HFF-Myc (cell line): ENCODE results near the gene KIAA0930.
"Not testable (repeated sequence)": the region's sequence is repeated elsewhere in the genome, so short reads cannot be mapped to it uniquely, and the experiment has no call there.

Experiments
- DNase-seq: peaks from one replicate; pipeline ENCODE4 v3.0.0-alpha.2; 2011; ENCODE audit warnings: low read depth; ENCODE audit errors: extremely low read depth
- H3K4me3 ChIP-seq: replicated peaks from 2 replicates; pipeline ENCODE4 v1.5.1; 2011; ENCODE audit warnings: low read depth, mild to moderate bottlenecking, control low read depth, low read length
- TF ChIP-seq, protein P1 (sequence below): IDR thresholded peaks from 2 replicates; pipeline ENCODE4 v1.5.1; 2012; ENCODE audit warnings: mild to moderate bottlenecking, low read depth, low read length, control low read depth; ENCODE audit errors: missing control alignments

KIAA0930 gene

DNA sequence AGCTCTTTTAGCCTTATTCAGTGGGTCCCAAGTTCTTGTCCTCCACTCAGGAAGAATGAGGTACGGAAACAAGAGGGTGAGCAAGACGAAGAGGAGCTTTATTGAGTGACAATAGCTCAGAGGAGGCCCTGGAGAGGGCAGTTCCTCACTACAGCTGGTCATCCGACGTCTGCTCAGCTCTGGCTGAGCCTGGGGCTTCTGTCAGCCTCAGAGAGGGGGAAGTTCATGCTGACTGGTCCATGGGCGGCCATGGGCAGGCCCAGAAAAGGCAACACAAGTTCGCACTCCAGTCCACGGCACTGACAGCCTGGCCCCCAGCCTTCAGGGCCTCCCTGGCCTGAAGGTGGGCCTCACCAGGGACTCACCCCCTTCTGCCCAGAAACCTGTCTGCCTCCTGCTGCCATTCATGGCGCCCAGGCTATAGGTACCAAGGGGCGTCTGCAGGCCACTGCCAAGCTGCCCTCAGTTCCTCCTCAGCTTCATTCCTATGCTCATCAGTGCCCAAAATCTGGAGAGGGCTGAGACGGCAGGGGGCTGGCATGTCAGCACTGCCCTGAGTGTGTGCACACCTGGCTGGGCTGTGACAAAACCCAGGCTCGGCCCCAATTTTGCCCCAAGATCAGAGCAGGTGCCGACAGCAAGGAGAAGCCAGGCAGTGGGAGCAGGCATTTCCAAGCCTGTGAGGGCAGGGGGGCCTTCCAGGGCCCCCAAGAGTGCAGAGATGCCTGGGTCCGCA lies 21.7 kb upstream of the KIAA0930 start:
- no peak for DNase-seq
- TF ChIP-seq, protein P1, sequence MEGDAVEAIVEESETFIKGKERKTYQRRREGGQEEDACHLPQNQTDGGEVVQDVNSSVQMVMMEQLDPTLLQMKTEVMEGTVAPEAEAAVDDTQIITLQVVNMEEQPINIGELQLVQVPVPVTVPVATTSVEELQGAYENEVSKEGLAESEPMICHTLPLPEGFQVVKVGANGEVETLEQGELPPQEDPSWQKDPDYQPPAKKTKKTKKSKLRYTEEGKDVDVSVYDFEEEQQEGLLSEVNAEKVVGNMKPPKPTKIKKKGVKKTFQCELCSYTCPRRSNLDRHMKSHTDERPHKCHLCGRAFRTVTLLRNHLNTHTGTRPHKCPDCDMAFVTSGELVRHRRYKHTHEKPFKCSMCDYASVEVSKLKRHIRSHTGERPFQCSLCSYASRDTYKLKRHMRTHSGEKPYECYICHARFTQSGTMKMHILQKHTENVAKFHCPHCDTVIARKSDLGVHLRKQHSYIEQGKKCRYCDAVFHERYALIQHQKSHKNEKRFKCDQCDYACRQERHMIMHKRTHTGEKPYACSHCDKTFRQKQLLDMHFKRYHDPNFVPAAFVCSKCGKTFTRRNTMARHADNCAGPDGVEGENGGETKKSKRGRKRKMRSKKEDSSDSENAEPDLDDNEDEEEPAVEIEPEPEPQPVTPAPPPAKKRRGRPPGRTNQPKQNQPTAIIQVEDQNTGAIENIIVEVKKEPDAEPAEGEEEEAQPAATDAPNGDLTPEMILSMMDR: no peak
- H3K4me3 ChIP-seq: no peak overlapping the region

DNA sequence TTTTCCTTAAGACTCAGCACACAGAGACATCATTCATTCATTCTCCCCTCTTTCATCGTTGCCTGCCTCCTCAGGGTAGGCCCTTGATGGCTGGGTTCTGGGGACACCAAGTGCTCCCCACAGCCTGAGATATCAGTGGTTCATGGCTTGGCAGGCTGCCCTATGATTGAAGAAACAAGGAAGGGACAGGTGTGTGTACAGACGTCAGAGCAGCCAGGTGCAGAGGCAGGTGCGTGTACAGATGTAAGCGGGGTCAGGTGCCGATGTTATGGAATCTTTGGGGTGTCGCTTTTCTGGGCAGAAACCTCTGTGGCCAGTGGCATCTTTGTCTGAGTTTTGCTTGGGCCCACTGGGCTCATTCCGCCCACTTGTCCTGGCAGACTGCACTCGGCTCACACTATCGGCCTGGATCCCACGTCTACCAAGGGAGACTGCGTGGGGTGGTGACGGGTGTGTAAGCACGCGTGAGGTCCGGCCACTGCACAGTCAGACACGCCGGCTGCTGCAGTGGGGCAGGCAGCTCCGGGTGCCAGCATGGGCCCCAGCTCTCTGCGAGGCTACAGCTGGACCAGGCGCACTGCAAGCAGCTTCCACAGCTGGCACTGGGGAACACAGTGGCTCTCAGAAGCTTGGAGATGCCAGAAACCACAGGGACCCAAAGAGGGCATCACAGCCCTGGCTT lies 20.9 kb upstream of the KIAA0930 start:
- H3K4me3 ChIP-seq: no peak overlapping the region
- DNase-seq: no peak
- TF ChIP-seq, protein P1: no peak

DNA sequence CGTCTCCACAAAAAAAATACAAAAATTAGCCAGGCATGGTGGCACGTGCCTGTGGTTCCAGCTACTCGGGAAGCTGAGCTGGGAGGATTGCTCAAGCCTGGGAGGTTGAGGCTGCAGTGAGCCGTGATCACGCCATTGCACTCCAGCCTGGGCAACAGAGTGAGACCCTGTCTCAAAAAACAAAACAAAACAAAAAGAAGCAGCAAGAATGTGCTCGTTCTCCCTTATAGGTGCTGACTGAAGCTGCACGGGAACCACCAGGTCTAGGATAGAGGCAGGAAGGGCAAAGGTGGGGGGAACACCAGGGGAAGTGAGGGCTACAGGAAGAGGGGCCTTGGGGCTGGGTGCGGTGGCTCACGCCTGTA lies 19.7 kb upstream of the KIAA0930 start:
- not testable (repeated sequence) for DNase-seq, H3K4me3 ChIP-seq

DNA sequence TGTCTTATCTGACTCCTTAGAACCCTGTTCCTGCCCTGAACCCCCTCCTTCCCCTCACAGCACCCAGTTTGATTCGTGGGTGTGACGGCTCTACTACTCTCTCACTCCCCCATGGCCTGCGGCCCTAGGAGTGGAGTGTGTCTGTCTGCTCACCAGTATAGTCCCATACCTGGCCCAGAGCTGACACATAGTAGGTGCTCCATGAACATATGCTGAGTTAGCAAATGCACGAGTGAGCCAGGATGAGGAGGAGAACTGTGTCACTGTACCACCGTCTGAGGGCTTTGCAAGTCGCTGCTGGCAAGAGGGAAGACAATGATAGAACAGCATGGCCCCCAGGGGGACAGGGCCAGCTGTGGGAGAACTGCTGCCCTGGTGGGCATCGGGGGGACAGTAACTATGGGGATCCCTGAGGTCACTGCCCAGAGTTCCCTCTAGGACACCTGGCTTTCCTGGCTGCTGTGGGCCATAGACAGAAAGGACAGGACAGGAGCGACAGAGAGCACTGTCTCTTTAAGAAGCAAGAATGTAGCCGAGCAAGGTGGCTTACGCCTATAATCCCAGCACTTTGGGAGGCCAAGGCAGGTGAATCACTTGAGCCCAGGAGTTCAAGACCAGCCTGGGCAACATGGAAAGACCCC lies 19.2 kb upstream of the KIAA0930 start:
- DNase-seq: no peak
- no peak overlapping the region for H3K4me3 ChIP-seq
- TF ChIP-seq, protein P1: no peak

DNA sequence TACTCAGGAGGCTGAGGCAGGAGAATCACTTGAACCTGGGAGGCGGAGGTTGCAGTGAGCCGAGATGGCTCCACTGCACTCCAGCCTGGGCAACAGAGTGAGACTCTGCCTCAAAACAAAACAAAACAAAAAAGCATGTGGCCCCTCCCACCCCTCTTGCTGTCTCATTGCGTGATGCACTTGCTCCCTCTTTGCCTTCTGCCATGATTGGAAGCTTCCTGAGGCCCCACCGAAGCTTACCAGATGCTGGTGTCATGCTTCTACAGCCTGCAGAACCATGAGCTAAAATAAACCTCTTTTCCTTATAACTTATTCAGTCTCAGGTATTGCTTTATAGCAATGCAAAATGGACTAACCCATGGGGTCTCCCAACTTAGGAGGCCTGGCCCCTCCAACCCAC lies 17.2 kb upstream of the KIAA0930 start:
- not testable (repeated sequence) for H3K4me3 ChIP-seq, DNase-seq

DNA sequence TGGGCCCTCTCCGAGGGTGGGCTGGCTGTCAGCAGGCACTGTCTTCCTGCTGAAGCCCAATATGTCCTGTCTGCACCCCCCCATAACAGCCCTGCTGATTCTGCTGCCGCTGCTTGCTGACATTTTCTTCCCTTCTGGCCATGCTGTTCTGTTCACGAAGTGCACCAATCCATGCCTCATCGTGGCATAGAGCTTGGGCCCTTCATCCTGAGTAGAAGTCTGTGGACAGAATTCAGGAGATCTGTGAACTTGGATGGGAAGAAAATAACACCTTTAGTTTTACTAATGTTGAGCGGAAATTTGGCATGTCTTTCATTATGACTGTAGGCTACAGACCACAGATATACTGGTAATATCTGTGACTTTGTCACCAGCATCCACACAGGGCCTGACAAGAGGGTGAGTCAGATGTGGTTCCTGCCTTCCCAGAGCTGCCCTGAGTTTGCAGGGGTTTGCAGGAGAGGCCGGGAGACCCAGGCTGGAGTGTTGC lies 14.1 kb upstream of the KIAA0930 start:
- no peak for DNase-seq
- no peak overlapping the region for H3K4me3 ChIP-seq
- TF ChIP-seq, protein P1: no peak

DNA sequence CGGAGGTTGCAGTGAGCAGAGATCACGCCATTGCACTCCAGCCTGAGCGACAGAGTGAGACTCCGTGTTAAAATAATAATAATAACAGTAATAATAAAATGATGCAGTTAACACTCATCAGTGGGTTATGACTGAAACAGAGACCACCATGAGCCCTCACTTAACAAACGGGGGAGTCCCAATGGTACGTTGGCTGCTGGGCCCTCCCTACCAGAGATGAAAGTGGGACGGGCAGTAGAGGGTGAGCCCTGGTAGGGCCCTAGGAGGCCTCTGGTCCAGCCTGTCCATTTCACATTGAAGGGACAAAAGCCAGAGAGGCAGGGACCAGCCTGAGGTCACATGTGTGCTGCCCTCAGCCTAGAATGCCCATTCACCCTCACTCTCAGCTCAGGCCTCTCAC lies 13.7 kb upstream of the KIAA0930 start:
- TF ChIP-seq, protein P1: no peak
- H3K4me3 ChIP-seq: no peak overlapping the region
- DNase-seq: no peak
